Measurements from ENCODE around the gene LAT.
"Not testable (repeated sequence)": the region's sequence is repeated elsewhere in the genome, so short reads cannot be mapped to it uniquely, and the experiment has no call there.

LAT gene

GRCh38 chr16:28964496-28964895, 20.4 kb upstream of the LAT start:
- TF ChIP-seq CTCF (IDR thresholded peaks at IDR 0.05; ENCODE audit: low read depth, low read length), result no peak
- DNase-seq (ENCODE audit: extremely low read depth, low read depth), result no peak

GRCh38 chr16:28967156-28967555, 17.7 kb upstream of the LAT start:
- TF ChIP-seq CTCF (IDR thresholded peaks at IDR 0.05; ENCODE audit: low read depth, low read length), result no peak
- no peak for DNase-seq (ENCODE audit: extremely low read depth, low read depth)

- DNase-seq (ENCODE audit: extremely low read depth, low read depth), result not testable (repeated sequence)
These were observed 15.2 kb upstream of the LAT start for GRCh38 chr16:28969696-28970095.

GRCh38 chr16:28974007-28974436, 10.8 kb upstream of the LAT start:
- DNase-seq (ENCODE audit: extremely low read depth, low read depth), result peak; percentile 27
- TF ChIP-seq CTCF (IDR thresholded peaks at IDR 0.05; ENCODE audit: low read depth, low read length), result peak; percentile 81

GRCh38 chr16:28974437-28975157, 10.3 kb upstream of the LAT start, which contains the start of gene SPNS1:
Gene SPNS1 (plus strand): TSS chr16:28974778. CDS start chr16:28975152, 374 bp downstream.
- DNase-seq (ENCODE audit: extremely low read depth, low read depth), result peak; percentile 93

GRCh38 chr16:28975158-28975599, 9.7 kb upstream of the LAT start:
- TF ChIP-seq CTCF (IDR thresholded peaks at IDR 0.05; ENCODE audit: low read depth, low read length), result no peak
- DNase-seq (ENCODE audit: extremely low read depth, low read depth), result no peak

More at GRCh38 chr16:28974437-28975157, 10.3 kb upstream of the LAT start, which contains the start of gene SPNS1:
- TF ChIP-seq CTCF (IDR thresholded peaks at IDR 0.05; ENCODE audit: low read depth, low read length), result no peak

- peak; percentile 14 for TF ChIP-seq CTCF (IDR thresholded peaks at IDR 0.05; ENCODE audit: low read depth, low read length)
- DNase-seq (ENCODE audit: extremely low read depth, low read depth), result no peak
These were observed 6.9 kb upstream of the LAT start for GRCh38 chr16:28977703-28978662.

- not testable (repeated sequence) for DNase-seq (ENCODE audit: extremely low read depth, low read depth)
These were observed 4.5 kb upstream of the LAT start for GRCh38 chr16:28980330-28980729.
